ENCODE results near the gene ZRSR2. TPM values are rescaled to one million over a fixed set of nuclear protein-coding genes. Genes with fewer than 3 reads are reported as not detected.
"Not testable (repeated sequence)": the region's sequence is repeated elsewhere in the genome, so short reads cannot be mapped to it uniquely, and the experiment has no call there.

ZRSR2 gene
- polyA plus RNA-seq, 1 donor from 2014 or later, result 11.2 TPM

- TF ChIP-seq TAF1 (IDR thresholded peaks at IDR 0.05; ENCODE audit: low read depth), result no peak
- TF ChIP-seq REST (IDR thresholded peaks at IDR 0.05; ENCODE audit: borderline replicate concordance), result no peak
- TF ChIP-seq EP300 (conservative IDR thresholded peaks at IDR 0.05; ENCODE audit: poor library complexity, severe bottlenecking), result no peak
- TF ChIP-seq EZH2 (IDR thresholded peaks at IDR 0.05; ENCODE audit: borderline replicate concordance, insufficient read depth, low read length, poor library complexity, severe bottlenecking), result no peak
- no peak for TF ChIP-seq CTCF (IDR thresholded peaks at IDR 0.05; ENCODE audit: poor library complexity, severe bottlenecking)
- no peak for TF ChIP-seq RAD21 (conservative IDR thresholded peaks at IDR 0.05)
- TF ChIP-seq POLR2AphosphoS5 (IDR thresholded peaks at IDR 0.05), result no peak
- no peak for TF ChIP-seq SMC3 (conservative IDR thresholded peaks at IDR 0.05; ENCODE audit: poor library complexity)
- TF ChIP-seq MXI1 (conservative IDR thresholded peaks at IDR 0.05; ENCODE audit: poor library complexity, severe bottlenecking), result no peak
- no peak overlapping the region for H3K4me3 ChIP-seq (ENCODE audit: low read length)
- H3K27me3 ChIP-seq (ENCODE audit: insufficient read depth, low read depth, low read length), result no peaks in the 10 kb centered on the region
- no peak overlapping the region for H3K9ac ChIP-seq (ENCODE audit: low read length)
- no peaks in the 10 kb centered on the region for H3F3A ChIP-seq (ENCODE audit: insufficient read depth, low read length, poor library complexity, severe bottlenecking)
- H3K36me3 ChIP-seq (ENCODE audit: insufficient read depth, low read length), result no peaks in the 10 kb centered on the region
- H3K9me2 ChIP-seq (ENCODE audit: insufficient read depth, low read length), result no peaks in the 10 kb centered on the region
- H3K79me2 ChIP-seq (replicated peaks; ENCODE audit: insufficient read depth, low read length), result no peaks in the 10 kb centered on the region
- H3K27ac ChIP-seq (ENCODE audit: low read length), result no peak overlapping the region
- no peak overlapping the region for H2AFZ ChIP-seq (ENCODE audit: low read depth, low read length)
- H3K9me3 ChIP-seq (ENCODE audit: low read length), result no peaks in the 10 kb centered on the region
- no peaks in the 10 kb centered on the region for H4K20me1 ChIP-seq (ENCODE audit: insufficient read depth)
- no peak overlapping the region for H3K4me2 ChIP-seq (ENCODE audit: low read length)
These were observed 38.9 kb downstream of the ZRSR2 start for GRCh38 chrX:15829217-15829616.

GRCh38 chrX:15831347-15831746 is 41.1 kb downstream of the ZRSR2 start:
- H4K20me1 ChIP-seq (ENCODE audit: insufficient read depth); H3K79me2 ChIP-seq (replicated peaks; ENCODE audit: insufficient read depth, low read length): not testable (repeated sequence)

GRCh38 chrX:15834053-15834452 is 43.8 kb downstream of the ZRSR2 start:
- Histone ChIP-seq H3K36me3 (ENCODE audit: insufficient read depth, low read length) (no peaks in the 10 kb centered on the region), H2AFZ (ENCODE audit: low read depth, low read length) (no peak overlapping the region), H3F3A (ENCODE audit: insufficient read depth, low read length, poor library complexity, severe bottlenecking) (no peaks in the 10 kb centered on the region), H3K4me3 (ENCODE audit: low read length) (no peak overlapping the region), H3K9me3 (ENCODE audit: low read length) (no peaks in the 10 kb centered on the region), H3K9ac (ENCODE audit: low read length) (no peak overlapping the region), H3K4me2 (ENCODE audit: low read length) (no peak overlapping the region), H4K20me1 (ENCODE audit: insufficient read depth) (no peaks in the 10 kb centered on the region), H3K9me2 (ENCODE audit: insufficient read depth, low read length) (no peaks in the 10 kb centered on the region), H3K79me2 (replicated peaks; ENCODE audit: insufficient read depth, low read length) (no peaks in the 10 kb centered on the region), H3K27me3 (ENCODE audit: insufficient read depth, low read depth, low read length) (no peaks in the 10 kb centered on the region), H3K27ac (ENCODE audit: low read length) (no peak overlapping the region)
- TF ChIP-seq CTCF (IDR thresholded peaks at IDR 0.05; ENCODE audit: poor library complexity, severe bottlenecking), result no peak
- no peak for TF ChIP-seq EP300 (conservative IDR thresholded peaks at IDR 0.05; ENCODE audit: poor library complexity, severe bottlenecking)
- no peak for TF ChIP-seq EZH2 (IDR thresholded peaks at IDR 0.05; ENCODE audit: borderline replicate concordance, insufficient read depth, low read length, poor library complexity, severe bottlenecking)
- no peak for TF ChIP-seq RAD21 (conservative IDR thresholded peaks at IDR 0.05)
- TF ChIP-seq SMC3 (conservative IDR thresholded peaks at IDR 0.05; ENCODE audit: poor library complexity), result no peak
- no peak for TF ChIP-seq POLR2AphosphoS5 (IDR thresholded peaks at IDR 0.05)
- no peak for TF ChIP-seq TAF1 (IDR thresholded peaks at IDR 0.05; ENCODE audit: low read depth)
- no peak for TF ChIP-seq MXI1 (conservative IDR thresholded peaks at IDR 0.05; ENCODE audit: poor library complexity, severe bottlenecking)
- TF ChIP-seq REST (IDR thresholded peaks at IDR 0.05; ENCODE audit: borderline replicate concordance), result no peak

More at GRCh38 chrX:15831347-15831746, 41.1 kb downstream of the ZRSR2 start:
- H3F3A ChIP-seq (ENCODE audit: insufficient read depth, low read length, poor library complexity, severe bottlenecking); H3K36me3 ChIP-seq (ENCODE audit: insufficient read depth, low read length); H3K27me3 ChIP-seq (ENCODE audit: insufficient read depth, low read depth, low read length); H3K4me2 ChIP-seq (ENCODE audit: low read length); H2AFZ ChIP-seq (ENCODE audit: low read depth, low read length); H3K4me3 ChIP-seq (ENCODE audit: low read length); H3K9ac ChIP-seq (ENCODE audit: low read length); H3K9me3 ChIP-seq (ENCODE audit: low read length); H3K27ac ChIP-seq (ENCODE audit: low read length); H3K9me2 ChIP-seq (ENCODE audit: insufficient read depth, low read length): not testable (repeated sequence)

All from neural cell (in vitro differentiated cells).